Upper lobe of left lung (tissue), 4 donors: ENCODE measurements around the gene SEPTIN5.

Experiments
- CTCF ChIP-seq, 6 experiments: fragments of 450-650 bp in 4 of 6; fragments of 200-600 bp in 2 of 6; sonication (generic) in 2 of 6; IDR thresholded peaks; one replicate each; pipeline ENCODE4 v1.5.1; 2016 to 2019; ENCODE audit warnings: antibody characterized with exemption in 6 of 6
- EP300 ChIP-seq, 4 donors: sonication (generic); formaldehyde crosslinking; IDR thresholded peaks; one replicate each; pipeline ENCODE4 v1.5.1; 2017; ENCODE audit warnings: antibody characterized with exemption in 4 of 4, control low read depth in 2 of 4
- POLR2A ChIP-seq, 4 donors: fragments of 450-650 bp; IDR thresholded peaks; one replicate each; pipeline ENCODE4 v1.5.1; 2016 to 2017; ENCODE audit warnings: antibody characterized with exemption in 4 of 4, mild to moderate bottlenecking in 2 of 4

- no peak for TF ChIP-seq CTCF (IDR thresholded peaks at IDR 0.05)
- TF ChIP-seq POLR2A (IDR thresholded peaks at IDR 0.05) = no peak
- TF ChIP-seq EP300 (IDR thresholded peaks at IDR 0.05) = no peak
These were observed 5.8 kb upstream of the SEPTIN5 start for GRCh38 chr22:19708321-19709011.
